Stomach (tissue), 9 donors: Measurements from ENCODE around the gene PPY. TPM values are rescaled to one million over a fixed set of nuclear protein-coding genes. Genes with fewer than 3 reads are reported as not detected.

Experiments used
- DNase-seq, 2 donors: peaks; one replicate each; pipeline versions ENCODE4 v3.0.0 to v3.0.0-alpha.2; 2013 to 2019
- H3K27ac ChIP-seq, 5 donors: fragments of 200-600 bp in 4 of 5; sonication (generic) in 4 of 5; one replicate each; pipeline ENCODE4 v1.5.1; 2013 to 2019; ENCODE audit warnings: mild to moderate bottlenecking in 1 of 5, moderate library complexity in 1 of 5
- H3K27me3 ChIP-seq, 3 donors: fragments of 200-600 bp; sonication (generic); one replicate each; pipeline ENCODE4 v1.5.1; 2017 to 2019; ENCODE audit warnings: mixed run types in 1 of 3
- H3K36me3 ChIP-seq, 4 donors: fragments of 200-600 bp; sonication (generic); 1 replicate in 3 of 4; 2 replicates in 1 of 4; pipeline ENCODE4 v1.5.1; 2016 to 2019
- H3K4me1 ChIP-seq, 4 donors: fragments of 200-600 bp; sonication (generic); one replicate each; pipeline ENCODE4 v1.5.1; 2016 to 2019
- H3K4me3 ChIP-seq, 4 donors: fragments of 200-600 bp; sonication (generic) in 3 of 4; one replicate each; pipeline ENCODE4 v1.5.1; 2016 to 2019; ENCODE audit warnings: mild to moderate bottlenecking in 1 of 4
- H3K9me3 ChIP-seq, 4 donors: fragments of 200-600 bp; sonication (generic); one replicate each; pipeline ENCODE4 v1.5.1; 2016 to 2019
- EP300 ChIP-seq: sonication (generic); formaldehyde crosslinking; IDR thresholded peaks from one replicate; pipeline ENCODE4 v1.6.1; 2017; ENCODE audit warnings: antibody characterized with exemption
- POLR2A ChIP-seq, 4 donors: fragments of 450-650 bp; IDR thresholded peaks; one replicate each; pipeline ENCODE4 v1.6.1; 2016; ENCODE audit warnings: antibody characterized with exemption in 4 of 4, control low read depth in 2 of 4, mild to moderate bottlenecking in 1 of 4, moderate library complexity in 1 of 4
- POLR2AphosphoS5 ChIP-seq, 3 donors: sonication (generic); formaldehyde crosslinking; IDR thresholded peaks; one replicate each; pipeline ENCODE4 v1.6.1; 2016; ENCODE audit warnings: antibody characterized with exemption in 3 of 3
- WGBS, 5 donors: extraction: QIAGEN DNeasy Blood & Tissue Kit in 3 of 5; methylation state at CpG; one replicate each; pipeline versions ENCODE4 v1.1.5 to v1.1.7; 2013 to 2018; 5-methylcytosine and 5-hydroxymethylcytosine counted together
- intact Hi-C: fragments of 100-400 bp; cut with DNase I; formaldehyde crosslinking; loops from one replicate; pipeline ENCODE4 v1.15.1; 2023; ENCODE audit warnings: low total_unique reads
- polyA plus RNA-seq, 3 donors: library from polyadenylated mRNA; stranded (reverse); fragments of 200-250 nt; gene quantifications; one replicate each; pipeline ENCODE4 v1.2.3, GENCODE V29; 2013
- total RNA-seq, 5 donors: library from RNA; depleted of rRNA; stranded (reverse); fragments of >200 nt; gene quantifications; one replicate each; pipeline versions ENCODE4 v1.1.0 to v1.2.3, GENCODE V29; 2014 to 2016
- TF ChIP-seq, protein P1 (sequence below), 7 experiments: fragments of 450-650 bp in 4 of 7; fragments of 200-600 bp in 3 of 7; sonication (generic) in 3 of 7; IDR thresholded peaks; one replicate each; pipeline ENCODE4 v1.5.1; 2016 to 2019; ENCODE audit warnings: antibody characterized with exemption in 7 of 7, control low read depth in 2 of 7, mild to moderate bottlenecking in 1 of 7
- donor health status: healthy with polysubstance abuse.
- donor health status: Bipolar disorder and iron deficiency.
- donor health status: healthy.

PPY gene
- total and polyA plus RNA-seq, 8 donors, result not detected

DNA sequence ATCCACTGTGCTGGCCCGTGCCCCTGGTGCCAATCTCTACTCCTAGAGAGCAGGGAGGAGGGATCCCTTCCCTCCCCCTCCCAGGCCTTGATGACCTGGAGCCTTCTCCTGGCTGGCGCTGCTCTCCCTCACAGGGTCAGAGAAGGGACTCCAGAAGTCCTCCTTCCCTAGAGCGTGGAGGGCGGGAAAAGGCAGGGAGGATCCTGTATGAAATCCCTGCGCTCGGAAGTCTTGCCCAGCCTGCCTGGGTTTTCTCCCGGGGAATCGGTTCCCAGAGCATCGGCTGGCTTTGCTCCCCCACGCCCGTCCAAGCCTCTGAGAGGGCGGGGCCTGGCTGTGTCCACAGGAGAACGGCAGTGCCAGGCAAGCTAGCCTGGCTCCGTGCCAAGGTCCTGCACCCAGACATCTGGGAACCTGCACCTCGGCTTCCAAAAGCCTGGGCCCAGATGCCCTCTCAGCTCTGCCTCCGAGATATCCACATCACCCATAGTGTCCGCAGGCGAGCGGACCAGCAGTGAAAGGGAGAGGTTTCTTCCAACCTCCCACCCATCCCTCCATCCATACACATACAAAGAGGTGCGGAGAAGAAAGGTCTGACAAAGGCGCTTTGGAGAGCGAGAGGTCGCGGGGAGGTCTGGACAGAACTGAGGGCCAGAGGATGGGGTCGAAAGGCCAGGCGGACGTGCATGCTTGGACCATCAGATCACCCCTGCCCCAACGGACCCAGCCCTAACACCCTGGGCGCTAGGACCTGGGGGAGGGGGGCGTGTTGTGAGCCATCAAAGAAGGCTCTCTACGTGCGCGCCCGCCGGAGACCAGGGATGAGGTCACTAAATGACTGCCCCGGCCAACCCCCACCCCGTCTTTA, 36.1 kb downstream of the PPY start:
- H3K4me3 ChIP-seq, result peak overlapping the region; percentile 71 to 81 (median 76)
- H3K27ac ChIP-seq, result peak overlapping the region in 4 of 5 donors; percentile 87 to 90 (median 88)
- no peaks in the 10 kb centered on the region for H3K36me3 ChIP-seq
- intact Hi-C loops, result no loop called here
- peaks cover 0 to 50% (median 32%) of the 10 kb centered on the region in 3 donors for H3K27me3 ChIP-seq
- DNase-seq, result peak; percentile 74 to 93
- TF ChIP-seq EP300 (no peak), POLR2AphosphoS5 (IDR thresholded peaks at IDR 0.05) (peak in 1 of 3 donors; percentile 12)
- 0 to 5% (median 3%) methylated on average over 3 to 37 of the region's 37 CpGs for WGBS, 5 donors
- H3K9me3 ChIP-seq, result no peaks in the 10 kb centered on the region
- H3K4me1 ChIP-seq, result peaks cover 31 to 38% (median 35%) of the 10 kb centered on the region in 4 donors

DNA sequence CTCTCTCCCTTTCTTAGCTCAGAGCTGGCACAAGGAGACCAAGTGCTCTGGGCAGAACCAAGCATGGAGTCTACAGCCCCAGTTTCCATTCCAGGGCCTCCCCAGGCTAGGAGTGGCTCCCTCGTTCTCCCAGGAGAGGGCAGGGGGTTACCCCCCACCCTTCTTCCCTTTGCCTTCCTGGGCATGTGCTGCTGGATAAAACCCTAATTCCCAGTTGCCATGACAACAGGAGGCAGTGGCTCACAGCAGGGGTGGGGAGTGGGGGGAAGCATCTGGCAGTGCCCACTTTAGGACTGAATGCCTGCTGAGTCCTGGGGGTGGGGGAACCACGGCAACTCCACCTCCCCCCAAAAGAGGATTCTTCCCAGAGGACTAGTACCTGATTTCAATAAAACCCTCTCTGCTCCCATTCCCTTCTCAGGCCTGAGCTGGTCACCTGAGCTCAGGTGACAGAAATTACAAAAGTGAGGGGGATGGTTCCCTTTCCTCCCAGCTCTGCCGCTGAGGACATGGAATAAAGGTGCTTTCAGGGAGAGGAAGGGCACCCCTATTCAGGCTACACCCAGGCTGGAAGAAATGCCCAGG, 36.8 kb downstream of the PPY start:
- Histone ChIP-seq H3K27ac (peak overlapping the region in 4 of 5 donors; percentile 87 to 90 (median 88)), H3K9me3 (no peaks in the 10 kb centered on the region), H3K4me1 (peaks cover 36 to 45% (median 42%) of the 10 kb centered on the region in 4 donors), H3K27me3 (peaks cover 0 to 50% (median 32%) of the 10 kb centered on the region in 3 donors), H3K36me3 (no peaks in the 10 kb centered on the region), H3K4me3 (peak overlapping the region; percentile 71 to 81 (median 76))
- TF ChIP-seq, protein P1, sequence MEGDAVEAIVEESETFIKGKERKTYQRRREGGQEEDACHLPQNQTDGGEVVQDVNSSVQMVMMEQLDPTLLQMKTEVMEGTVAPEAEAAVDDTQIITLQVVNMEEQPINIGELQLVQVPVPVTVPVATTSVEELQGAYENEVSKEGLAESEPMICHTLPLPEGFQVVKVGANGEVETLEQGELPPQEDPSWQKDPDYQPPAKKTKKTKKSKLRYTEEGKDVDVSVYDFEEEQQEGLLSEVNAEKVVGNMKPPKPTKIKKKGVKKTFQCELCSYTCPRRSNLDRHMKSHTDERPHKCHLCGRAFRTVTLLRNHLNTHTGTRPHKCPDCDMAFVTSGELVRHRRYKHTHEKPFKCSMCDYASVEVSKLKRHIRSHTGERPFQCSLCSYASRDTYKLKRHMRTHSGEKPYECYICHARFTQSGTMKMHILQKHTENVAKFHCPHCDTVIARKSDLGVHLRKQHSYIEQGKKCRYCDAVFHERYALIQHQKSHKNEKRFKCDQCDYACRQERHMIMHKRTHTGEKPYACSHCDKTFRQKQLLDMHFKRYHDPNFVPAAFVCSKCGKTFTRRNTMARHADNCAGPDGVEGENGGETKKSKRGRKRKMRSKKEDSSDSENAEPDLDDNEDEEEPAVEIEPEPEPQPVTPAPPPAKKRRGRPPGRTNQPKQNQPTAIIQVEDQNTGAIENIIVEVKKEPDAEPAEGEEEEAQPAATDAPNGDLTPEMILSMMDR (IDR thresholded peaks at IDR 0.05), result no peak
- no peak for TF ChIP-seq POLR2AphosphoS5 (IDR thresholded peaks at IDR 0.05)
- no peak for TF ChIP-seq EP300
- TF ChIP-seq POLR2A (IDR thresholded peaks at IDR 0.05), result no peak
- intact Hi-C loops, result no loop called here
- peak in 1 of 2 donors; percentile 29 for DNase-seq
- 30 to 56% (median 49%) methylated on average over 3 of the region's 3 CpGs for WGBS, 5 donors

DNA sequence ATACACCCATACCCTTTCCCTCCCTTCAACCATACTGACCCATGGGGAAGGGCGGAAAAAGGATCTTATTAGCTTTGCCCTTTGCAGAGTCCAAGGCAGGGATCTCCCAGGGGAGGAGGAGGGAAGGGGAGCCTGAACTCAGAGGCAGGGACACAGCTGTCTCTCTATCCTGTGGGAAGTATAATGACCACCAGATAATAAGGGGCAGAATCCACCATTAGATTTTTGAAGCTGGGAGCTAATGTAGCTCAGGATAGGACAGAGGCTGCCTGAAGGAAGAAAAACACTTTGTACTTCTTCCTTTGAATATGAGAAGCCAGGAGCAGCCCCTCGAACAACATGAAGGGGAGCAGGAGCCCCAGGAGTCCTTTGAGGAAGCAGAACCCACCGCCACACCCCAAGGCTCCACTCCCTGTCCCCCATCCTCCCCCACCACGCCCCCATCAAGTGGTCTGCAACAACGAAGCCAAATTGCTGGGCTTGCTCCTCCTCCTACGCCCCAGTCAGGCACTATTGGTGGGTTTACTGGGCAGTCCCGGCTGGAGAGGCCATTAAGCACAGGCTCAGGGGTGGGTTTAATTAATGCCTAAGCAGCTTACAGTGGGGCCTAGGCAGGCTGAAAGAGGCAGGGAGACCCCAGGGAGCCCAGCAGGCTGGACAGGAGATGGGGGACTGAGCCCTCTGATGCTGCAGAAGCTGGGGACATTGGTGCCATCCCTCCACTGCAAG, 40.3 kb downstream of the PPY start:
- Histone ChIP-seq H3K9me3 (no peaks in the 10 kb centered on the region), H3K27ac (no peak overlapping the region), H3K4me3 (no peak overlapping the region), H3K36me3 (peaks cover 0 to 1% (median 0%) of the 10 kb centered on the region in 4 donors), H3K27me3 (peaks cover 0 to 25% (median 18%) of the 10 kb centered on the region in 3 donors), H3K4me1 (peaks cover 27 to 38% (median 34%) of the 10 kb centered on the region in 4 donors)
- DNase-seq, result no peak
- WGBS, 5 donors, result 61 to 83% (median 67%) methylated on average over 4 to 7 of the region's 7 CpGs
- TF ChIP-seq POLR2AphosphoS5 (IDR thresholded peaks at IDR 0.05), result no peak
- TF ChIP-seq POLR2A (IDR thresholded peaks at IDR 0.05), result no peak
- TF ChIP-seq, protein P1 (IDR thresholded peaks at IDR 0.05), result no peak
- TF ChIP-seq EP300, result no peak
- intact Hi-C loops, result no loop called here

DNA sequence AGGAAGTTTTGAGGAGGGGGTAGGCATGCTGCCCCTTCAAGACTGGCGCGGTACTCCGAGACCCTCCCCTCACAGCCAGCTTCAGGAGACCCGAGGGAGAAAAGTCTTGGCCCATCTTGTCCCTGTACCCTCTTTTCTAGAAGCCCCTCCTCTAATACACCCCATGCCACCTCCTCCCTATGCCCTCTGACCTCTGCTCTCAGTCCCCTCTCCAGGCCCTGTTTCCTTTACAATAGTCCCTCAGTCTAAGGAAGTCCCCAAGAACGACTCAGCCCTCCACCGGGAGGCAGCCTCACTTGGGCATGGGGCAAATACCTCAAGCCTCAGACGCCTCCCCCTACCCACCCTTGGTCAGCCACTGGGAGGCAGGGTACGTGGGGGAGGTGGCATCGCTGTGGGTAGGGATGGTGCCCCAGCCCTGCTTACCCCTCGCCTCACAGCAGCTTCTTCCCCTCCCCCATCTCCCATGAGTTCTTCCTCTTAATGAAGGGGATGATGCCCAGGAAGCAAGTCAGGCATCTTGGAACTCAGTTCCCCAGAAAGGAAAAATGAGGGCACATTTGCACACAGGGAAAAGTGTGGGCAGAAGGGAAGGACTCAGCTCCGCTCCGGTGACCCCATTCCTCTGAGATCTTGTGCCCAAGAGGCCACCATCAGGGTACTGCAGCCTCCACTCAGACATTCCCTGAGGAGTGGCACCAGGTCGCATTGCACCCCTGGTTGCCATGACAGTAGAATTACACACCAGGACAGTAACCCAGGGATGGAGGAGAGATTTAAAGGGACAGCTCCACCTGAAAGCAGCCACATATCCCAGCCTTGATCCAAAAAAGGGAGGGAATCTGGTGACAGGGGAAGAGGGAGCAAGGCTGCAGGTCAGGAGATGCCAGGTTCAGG, 41.2 kb downstream of the PPY start:
- WGBS, 5 donors, result 29 to 36% (median 31%) methylated on average over 13 of the region's 13 CpGs
- Histone ChIP-seq H3K9me3 (no peaks in the 10 kb centered on the region), H3K4me1 (peaks cover 18 to 30% (median 25%) of the 10 kb centered on the region in 4 donors)

More for the DNA sequence above, 41.2 kb downstream of the PPY start:
- peak overlapping the region; percentile 44 to 55 (median 51) for H3K4me3 ChIP-seq
- intact Hi-C loops, result no loop called here
- H3K36me3 ChIP-seq, result peaks cover 0 to 10% (median 2%) of the 10 kb centered on the region in 4 donors
- H3K27ac ChIP-seq, result no peak overlapping the region
- no peak for DNase-seq
- peaks cover 0 to 16% (median 11%) of the 10 kb centered on the region in 3 donors for H3K27me3 ChIP-seq
- TF ChIP-seq POLR2AphosphoS5 (IDR thresholded peaks at IDR 0.05) (no peak), EP300 (no peak), POLR2A (IDR thresholded peaks at IDR 0.05) (no peak)
- TF ChIP-seq, protein P1 (IDR thresholded peaks at IDR 0.05), result no peak
